ENCODE measurements around the gene EBF4.

Gene EBF4

GRCh38 chr20:2699775-2700413 lies 7.3 kb downstream of the EBF4 start:
- DNase-seq (ENCODE audit: insufficient read length, low spot score), result no peak
- FAIRE-seq, result no peak

- FAIRE-seq (peak; percentile 16), DNase-seq (ENCODE audit: insufficient read length, low spot score) (no peak)
Measured at GRCh38 chr20:2700913-2701620, 8.5 kb downstream of the EBF4 start.

- DNase-seq (ENCODE audit: insufficient read length, low spot score), result no peak
- FAIRE-seq, result no peak
Measured at GRCh38 chr20:2701671-2702081, 9.1 kb downstream of the EBF4 start.

- no peak for DNase-seq (ENCODE audit: insufficient read length, low spot score)
- no peak for FAIRE-seq
Measured at GRCh38 chr20:2703716-2704475, 11.3 kb downstream of the EBF4 start.

- no peak for FAIRE-seq
- DNase-seq (ENCODE audit: insufficient read length, low spot score), result no peak
Measured at GRCh38 chr20:2705931-2706645, 13.5 kb downstream of the EBF4 start.

GRCh38 chr20:2706688-2707352 lies 14.2 kb downstream of the EBF4 start:
- no peak for FAIRE-seq
- no peak for DNase-seq (ENCODE audit: insufficient read length, low spot score)

GRCh38 chr20:2707353-2708072 lies 14.9 kb downstream of the EBF4 start:
- DNase-seq (ENCODE audit: insufficient read length, low spot score), result no peak
- no peak for FAIRE-seq

- DNase-seq (ENCODE audit: insufficient read length, low spot score), result no peak
- no peak for FAIRE-seq
Measured at GRCh38 chr20:2708073-2708415, 15.5 kb downstream of the EBF4 start.

- DNase-seq (ENCODE audit: insufficient read length, low spot score), result no peak
- FAIRE-seq, result no peak
Measured at GRCh38 chr20:2708665-2709064, 16.1 kb downstream of the EBF4 start.

- FAIRE-seq (no peak), DNase-seq (ENCODE audit: insufficient read length, low spot score) (no peak)
Measured at GRCh38 chr20:2709205-2709981, 16.8 kb downstream of the EBF4 start.

GRCh38 chr20:2713285-2713684 lies 20.7 kb downstream of the EBF4 start:
- peak; percentile 52 for FAIRE-seq
- no peak for DNase-seq (ENCODE audit: insufficient read length, low spot score)

GRCh38 chr20:2729251-2729713 lies 36.7 kb downstream of the EBF4 start:
- DNase-seq (ENCODE audit: insufficient read length, low spot score), result no peak
- no peak for FAIRE-seq

GRCh38 chr20:2729791-2730190 lies 37.2 kb downstream of the EBF4 start:
- FAIRE-seq (no peak), DNase-seq (ENCODE audit: insufficient read length, low spot score) (no peak)

- FAIRE-seq (no peak), DNase-seq (ENCODE audit: insufficient read length, low spot score) (no peak)
Measured at GRCh38 chr20:2734899-2735298, 42.3 kb downstream of the EBF4 start.

- DNase-seq (ENCODE audit: insufficient read length, low spot score) (no peak), FAIRE-seq (no peak)
Measured at GRCh38 chr20:2736441-2736840, 43.9 kb downstream of the EBF4 start.

- no peak for DNase-seq (ENCODE audit: insufficient read length, low spot score)
- no peak for FAIRE-seq
Measured at GRCh38 chr20:2738331-2739041, 45.9 kb downstream of the EBF4 start.

GRCh38 chr20:2739042-2739398 lies 46.4 kb downstream of the EBF4 start:
- DNase-seq (ENCODE audit: insufficient read length, low spot score) (no peak), FAIRE-seq (no peak)

- DNase-seq (ENCODE audit: insufficient read length, low spot score), result no peak
- no peak for FAIRE-seq
Measured at GRCh38 chr20:2740702-2741101, 48.1 kb downstream of the EBF4 start.

- DNase-seq (ENCODE audit: insufficient read length, low spot score) (no peak), FAIRE-seq (no peak)
Measured at GRCh38 chr20:2741463-2741862, 48.9 kb downstream of the EBF4 start.
